Right lobe of liver (tissue), 4 donors: ENCODE measurements around the gene CCDC83.

Experiments used
- POLR2A ChIP-seq: fragments of 450-650 bp; IDR thresholded peaks from one replicate; pipeline ENCODE4 v1.6.1; 2017; ENCODE audit warnings: antibody characterized with exemption, mild to moderate bottlenecking
- TF ChIP-seq, protein P1 (sequence below), 4 donors: fragments of 200-600 bp in 3 of 4; fragments of 450-650 bp in 1 of 4; IDR thresholded peaks; one replicate each; pipeline versions ENCODE4 v1.5.1 to v1.8.0; 2016 to 2022; ENCODE audit warnings: antibody characterized with exemption in 4 of 4, mild to moderate bottlenecking in 2 of 4
- donor health status: DM: no; HTN: no; CAD: no.
- donor health status: DM: no; HTN: no; CAD: no.
- donor health status: DM: no; HTN: yes; CAD: no.

DNA sequence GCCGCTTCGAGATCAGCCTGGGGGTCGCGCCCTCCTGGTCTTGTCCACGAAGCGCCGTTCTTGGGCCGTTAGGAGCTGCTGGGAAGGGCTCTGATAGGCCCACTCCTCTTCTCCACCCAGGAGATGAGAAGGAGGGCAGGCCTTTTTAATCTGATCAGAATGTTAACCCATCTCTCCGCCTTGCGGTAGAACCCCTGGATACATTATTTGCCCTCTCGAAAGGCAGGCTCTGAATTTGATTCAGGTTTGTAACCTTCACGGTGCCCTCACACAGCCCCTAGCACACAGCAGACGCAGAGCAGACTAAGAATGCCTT is at the start of gene CCDC83:
- TF ChIP-seq, protein P1, sequence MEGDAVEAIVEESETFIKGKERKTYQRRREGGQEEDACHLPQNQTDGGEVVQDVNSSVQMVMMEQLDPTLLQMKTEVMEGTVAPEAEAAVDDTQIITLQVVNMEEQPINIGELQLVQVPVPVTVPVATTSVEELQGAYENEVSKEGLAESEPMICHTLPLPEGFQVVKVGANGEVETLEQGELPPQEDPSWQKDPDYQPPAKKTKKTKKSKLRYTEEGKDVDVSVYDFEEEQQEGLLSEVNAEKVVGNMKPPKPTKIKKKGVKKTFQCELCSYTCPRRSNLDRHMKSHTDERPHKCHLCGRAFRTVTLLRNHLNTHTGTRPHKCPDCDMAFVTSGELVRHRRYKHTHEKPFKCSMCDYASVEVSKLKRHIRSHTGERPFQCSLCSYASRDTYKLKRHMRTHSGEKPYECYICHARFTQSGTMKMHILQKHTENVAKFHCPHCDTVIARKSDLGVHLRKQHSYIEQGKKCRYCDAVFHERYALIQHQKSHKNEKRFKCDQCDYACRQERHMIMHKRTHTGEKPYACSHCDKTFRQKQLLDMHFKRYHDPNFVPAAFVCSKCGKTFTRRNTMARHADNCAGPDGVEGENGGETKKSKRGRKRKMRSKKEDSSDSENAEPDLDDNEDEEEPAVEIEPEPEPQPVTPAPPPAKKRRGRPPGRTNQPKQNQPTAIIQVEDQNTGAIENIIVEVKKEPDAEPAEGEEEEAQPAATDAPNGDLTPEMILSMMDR (IDR thresholded peaks at IDR 0.05) = no peak
- TF ChIP-seq POLR2A = no peak
